CD4-positive, alpha-beta T cell treated with Interleukin-4 for 1 hour (primary cell): Measurements from ENCODE around the gene INPP5D.
A peak's percentile ranks its signal among the peaks of the same experiment; 100 is the strongest.
"Not testable (repeated sequence)": the region's sequence is repeated elsewhere in the genome, so short reads cannot be mapped to it uniquely, and the experiment has no call there.

Experiments used
- DNase-seq, 2 donors: peaks; one replicate each; pipeline ENCODE4 v3.0.0-alpha.2; 2020 to 2022

Gene INPP5D

DNA sequence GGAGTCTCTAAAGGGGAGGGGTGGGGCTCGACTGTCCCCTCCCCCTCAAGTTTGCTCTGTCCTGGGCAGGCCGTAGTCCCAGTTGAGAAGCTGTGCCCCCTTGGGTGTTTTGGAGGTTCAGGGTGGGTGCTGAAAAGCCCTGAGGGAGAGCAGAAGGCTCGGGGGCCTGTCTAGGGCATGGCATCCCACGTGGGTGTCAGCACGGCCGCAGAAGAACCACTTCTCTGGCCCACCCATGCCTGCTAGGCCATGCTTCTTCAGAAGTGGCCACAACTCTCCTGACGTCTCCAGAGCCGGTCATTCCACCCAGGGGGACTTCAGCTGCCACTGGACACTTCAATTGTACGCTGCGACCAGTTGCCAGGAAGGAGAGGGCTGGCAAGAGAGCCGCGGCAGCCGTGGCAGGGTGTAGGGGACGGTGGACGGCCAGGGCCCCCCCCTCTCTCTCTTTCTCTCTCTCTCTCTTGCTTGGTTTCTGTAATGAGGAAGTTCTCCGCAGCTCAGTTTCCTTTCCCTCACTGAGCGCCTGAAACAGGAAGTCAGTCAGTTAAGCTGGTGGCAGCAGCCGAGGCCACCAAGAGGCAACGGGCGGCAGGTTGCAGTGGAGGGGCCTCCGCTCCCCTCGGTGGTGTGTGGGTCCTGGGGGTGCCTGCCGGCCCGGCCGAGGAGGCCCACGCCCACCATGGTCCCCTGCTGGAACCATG, at the start of gene INPP5D:
Gene INPP5D, plus strand, starts transcription at position 546 of the 704 bp plus-strand sequence. Its CDS starts 137 bp downstream, at position 683.
- peak; percentile 85 to 87 for DNase-seq

GRCh38 chr2:233010569-233011267, 49.4 kb upstream of the INPP5D start:
- no peak for DNase-seq

GRCh38 chr2:233011268-233011650, 48.9 kb upstream of the INPP5D start:
- DNase-seq: no peak

GRCh38 chr2:233011702-233012131, 48.4 kb upstream of the INPP5D start:
- DNase-seq: no peak

GRCh38 chr2:233012301-233012971, 47.7 kb upstream of the INPP5D start:
- no peak for DNase-seq

GRCh38 chr2:233013027-233013461, 47.1 kb upstream of the INPP5D start, which contains the start of gene NGEF:
TSS of gene NGEF (minus strand) at chr2:233013256. CDS start at chr2:232974890, 38,366 bp downstream.
- DNase-seq: no peak

DNA sequence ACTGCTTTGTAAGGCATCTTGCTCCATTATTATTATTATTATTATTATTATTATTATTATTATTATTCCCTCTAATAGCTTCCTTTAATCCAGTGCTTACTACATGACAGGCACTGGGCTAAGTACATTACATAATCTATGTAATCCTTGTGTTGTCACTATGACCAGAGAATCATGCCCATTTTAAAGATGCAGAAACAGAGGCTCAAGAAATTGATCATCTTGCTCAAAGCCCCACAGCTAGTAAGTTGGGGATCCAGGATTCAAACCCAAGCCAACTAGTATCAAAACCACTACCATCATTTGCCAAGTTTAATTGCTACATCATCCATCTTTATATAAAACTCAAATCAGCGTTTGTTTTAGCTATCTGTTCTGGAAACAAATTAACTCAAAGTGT, 46.5 kb upstream of the INPP5D start:
- no peak for DNase-seq

GRCh38 chr2:233015019-233015645, 45.0 kb upstream of the INPP5D start:
- no peak for DNase-seq

- DNase-seq: no peak
Measured at GRCh38 chr2:233017947-233018346, 42.2 kb upstream of the INPP5D start.

DNA sequence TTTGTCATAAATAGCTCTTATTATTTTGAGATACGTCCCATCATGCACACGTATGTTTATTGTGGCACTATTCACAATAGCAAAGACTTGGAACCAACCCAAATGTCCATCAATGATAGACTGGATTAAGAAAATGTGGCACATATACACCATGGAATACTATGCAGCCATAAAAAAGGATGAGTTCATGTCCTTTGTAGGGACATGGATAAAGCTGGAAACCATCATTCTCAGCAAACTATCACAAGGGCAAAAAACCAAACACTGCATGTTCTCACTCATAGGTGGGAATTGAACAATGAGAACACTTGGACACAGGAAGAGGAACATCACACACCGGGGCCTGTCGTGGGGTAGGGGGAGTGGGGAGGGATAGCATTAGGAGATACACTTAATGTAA, 40.5 kb upstream of the INPP5D start:
- not testable (repeated sequence) for DNase-seq

- DNase-seq: no peak
Measured at GRCh38 chr2:233020454-233020853, 39.7 kb upstream of the INPP5D start.

- no peak for DNase-seq
Measured at GRCh38 chr2:233021771-233022170, 38.4 kb upstream of the INPP5D start.

DNA sequence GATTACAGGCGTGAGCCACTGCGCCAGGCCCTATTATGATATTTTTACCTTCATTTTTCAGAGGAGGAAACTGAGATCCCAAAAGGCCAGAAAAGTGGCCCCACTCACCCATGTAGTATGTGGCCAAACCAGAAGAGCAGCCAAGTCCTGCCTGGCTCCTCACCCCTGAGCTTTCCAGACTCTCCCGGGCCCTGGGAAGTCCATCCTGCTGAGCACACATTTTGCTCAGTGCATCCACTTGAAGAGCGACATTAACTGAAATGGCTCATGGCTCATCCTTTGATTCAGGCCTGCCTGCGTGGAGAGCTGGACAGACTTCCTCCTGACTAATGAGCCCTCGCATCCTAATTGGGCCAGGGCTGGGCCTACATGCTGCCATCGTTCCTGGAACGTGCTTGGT, 37.6 kb upstream of the INPP5D start:
- DNase-seq: no peak

DNA sequence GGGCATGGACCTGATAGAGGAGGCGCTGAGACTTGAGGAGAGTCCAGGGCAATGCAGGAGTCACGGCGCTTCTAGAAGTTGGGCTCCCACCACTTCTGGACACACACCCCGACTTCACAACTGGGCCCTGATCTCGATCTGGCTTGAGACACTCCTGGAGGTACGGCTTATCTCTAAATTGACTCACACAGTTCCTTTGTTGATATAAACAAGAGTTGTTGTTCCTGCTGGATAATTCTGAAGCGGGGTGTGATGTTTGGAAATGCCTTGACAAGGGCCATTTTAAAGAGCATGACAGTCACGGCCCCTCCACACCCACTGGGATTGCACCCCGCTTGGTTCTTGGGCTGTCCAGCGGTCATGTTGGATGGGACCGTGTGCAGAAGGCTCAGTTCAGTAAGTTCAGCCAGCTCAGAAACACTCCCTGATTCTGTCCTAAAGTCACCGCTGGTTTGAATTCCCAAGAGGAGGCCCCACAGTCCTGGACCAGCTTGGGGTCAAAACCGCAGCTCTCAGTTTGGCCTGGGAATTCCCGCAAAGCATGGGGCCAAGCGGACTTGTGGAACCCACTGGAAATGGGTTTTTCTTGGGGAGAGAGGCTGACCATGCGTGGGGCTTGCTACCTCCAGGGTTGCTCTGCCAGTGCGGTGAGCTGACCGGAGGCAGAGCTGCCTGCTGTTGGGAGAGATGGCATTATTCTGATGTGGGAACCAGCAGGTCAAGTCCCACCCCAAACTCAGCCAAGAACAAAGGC, 37.0 kb upstream of the INPP5D start:
- no peak for DNase-seq

DNA sequence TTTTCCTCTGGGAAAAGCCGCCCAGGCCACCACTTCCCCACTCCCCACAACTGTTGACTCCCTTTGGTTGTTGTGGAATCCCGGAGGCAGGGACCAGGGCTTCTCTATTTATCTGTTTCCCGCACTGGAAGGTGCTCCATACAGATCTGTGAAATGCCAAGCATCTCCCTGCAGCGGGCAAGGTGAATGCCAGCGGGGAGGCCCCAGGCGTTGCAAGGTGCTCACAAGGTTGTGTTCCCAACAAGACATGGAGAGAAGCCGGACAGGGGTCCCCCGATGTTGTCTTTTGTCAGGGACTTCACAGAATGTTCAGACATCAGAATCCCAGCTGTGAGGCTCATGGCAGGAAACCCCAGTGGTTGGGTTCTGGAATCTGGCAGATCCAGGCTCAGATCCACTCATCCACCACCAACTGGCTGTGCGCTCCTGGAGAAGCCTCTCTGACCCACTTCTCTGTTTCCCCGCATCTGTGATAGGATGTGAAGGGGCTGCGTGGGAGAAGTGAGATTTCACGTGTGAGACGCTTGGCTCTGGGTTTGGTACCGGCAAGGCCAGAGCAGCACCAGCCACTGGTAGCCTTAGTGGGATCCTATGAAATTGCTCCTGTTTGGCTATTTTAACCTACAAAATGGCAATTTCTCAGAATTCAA, 36.3 kb upstream of the INPP5D start:
- no peak for DNase-seq

- DNase-seq: no peak
Measured at GRCh38 chr2:233025706-233026105, 34.4 kb upstream of the INPP5D start.

DNA sequence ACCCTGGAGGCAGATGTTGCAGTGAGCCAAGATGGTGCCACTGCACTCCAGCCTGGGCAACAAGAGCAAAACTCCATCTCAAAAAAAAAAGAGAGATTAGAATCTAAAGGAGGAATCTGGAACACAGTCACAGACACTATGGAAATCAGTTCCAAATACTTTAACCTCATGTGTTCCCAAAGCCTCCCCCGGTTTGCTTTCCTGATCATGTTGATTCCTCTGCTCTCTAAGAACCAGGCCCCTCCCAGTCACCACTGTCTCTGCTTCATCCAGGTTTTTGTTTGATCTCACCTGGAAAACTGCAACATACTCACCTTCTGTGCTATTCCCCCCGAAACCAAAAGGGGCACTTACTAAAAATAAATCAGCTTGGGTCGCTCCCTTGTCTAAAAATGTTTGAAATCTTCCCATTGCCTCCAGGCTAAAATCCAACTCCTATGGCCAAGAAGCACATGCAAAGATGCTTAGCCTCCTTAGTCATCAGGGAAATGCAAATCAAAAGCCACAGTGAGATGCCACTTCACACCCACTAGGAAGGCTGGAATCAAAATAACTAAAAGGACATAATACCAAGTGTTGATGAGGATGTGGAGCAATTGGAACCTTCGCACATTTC, 33.8 kb upstream of the INPP5D start:
- no peak for DNase-seq

DNA sequence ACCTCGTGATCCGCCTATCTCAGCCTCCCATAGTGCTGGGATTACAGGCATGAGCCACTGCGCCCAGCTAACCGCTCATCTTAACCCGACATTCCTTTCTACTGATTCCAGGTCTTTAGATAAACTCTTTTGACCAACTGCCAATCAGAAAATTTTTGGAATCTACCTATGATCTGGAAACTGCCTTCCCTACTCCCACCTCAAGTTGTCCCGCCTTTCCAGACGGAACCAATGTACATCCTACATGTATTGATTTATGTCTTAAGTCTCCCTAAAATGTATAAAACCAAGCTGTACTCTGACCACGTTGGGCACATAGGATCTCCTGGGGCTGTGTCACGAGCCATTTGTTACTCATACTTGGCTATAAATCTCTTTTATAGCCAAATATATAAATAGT, 30.8 kb upstream of the INPP5D start:
- no peak for DNase-seq

DNA sequence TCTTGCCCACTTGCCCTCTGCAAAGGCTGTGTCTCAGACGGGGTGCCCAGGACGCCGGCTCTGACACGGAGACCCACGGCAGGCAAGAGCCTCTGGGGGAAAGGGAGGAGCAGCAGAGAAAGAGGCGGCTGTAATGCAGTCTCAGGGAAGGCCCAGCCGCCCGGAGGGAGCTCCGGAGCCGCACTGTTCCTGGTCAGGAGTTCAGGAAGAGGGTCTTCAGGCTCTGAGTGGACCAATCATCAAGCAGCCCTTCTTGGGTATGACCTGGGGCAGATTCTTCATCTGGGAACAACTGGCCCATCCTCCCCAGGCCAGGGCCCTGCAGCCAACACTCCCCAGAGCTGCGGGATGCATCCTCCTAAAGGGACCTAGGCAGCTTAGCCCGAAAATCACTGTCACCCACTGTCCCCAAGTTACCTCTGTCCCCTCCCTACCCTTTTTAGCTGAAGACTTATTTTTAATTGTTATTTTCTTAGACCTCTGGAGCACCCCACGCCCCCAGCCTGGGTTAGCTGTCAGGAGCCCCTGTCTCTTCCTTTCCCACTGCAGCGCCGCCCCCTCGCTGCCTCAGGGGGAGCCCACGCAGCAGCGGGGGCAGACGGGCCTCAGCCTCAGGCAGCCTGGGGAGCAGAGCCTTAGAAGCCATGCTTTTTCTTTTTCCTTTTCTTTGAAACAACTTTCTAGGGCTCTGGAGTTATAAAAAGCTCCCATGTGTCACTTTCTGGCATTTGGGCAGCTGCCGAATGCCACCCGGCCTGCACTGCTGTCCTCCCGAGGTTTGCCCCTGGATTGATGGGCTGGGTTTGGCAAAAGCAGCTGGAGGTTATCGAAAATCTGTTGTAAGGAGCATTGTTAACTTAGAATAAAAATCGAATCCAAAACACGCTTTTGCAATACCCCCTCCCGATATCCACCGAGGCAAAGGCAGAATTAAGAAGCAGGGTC, 28.3 kb upstream of the INPP5D start:
- DNase-seq: no peak
